Heart right ventricle (tissue), 16 donors: ENCODE measurements around the gene MVB12B. TPM values are rescaled to one million over a fixed set of nuclear protein-coding genes. Genes with fewer than 3 reads are reported as not detected.

Experiments
- ATAC-seq, 8 donors: fragments of 200-7000 bp; cut with Tn5 transposase; one replicate each; pipeline ENCODE4 v1.9.1; 2020; ENCODE audit warnings: mild to moderate bottlenecking in 8 of 8, moderate library complexity in 8 of 8, moderate number of reproducible peaks in 1 of 8
- DNase-seq, 2 donors: peaks; one replicate each; pipeline ENCODE4 v3.0.0-alpha.2; 2020
- H3K27ac ChIP-seq, 10 donors: fragments of 200-600 bp; sonication (generic) in 2 of 10; one replicate each; pipeline versions ENCODE4 v1.5.0 to v1.8.0; 2020 to 2022; ENCODE audit warnings: mild to moderate bottlenecking in 3 of 10
- H3K27me3 ChIP-seq, 7 donors: fragments of 200-600 bp; one replicate each; pipeline ENCODE4 v1.8.0; 2021 to 2022; ENCODE audit warnings: mild to moderate bottlenecking in 2 of 7
- H3K36me3 ChIP-seq, 9 donors: fragments of 200-600 bp; sonication (generic) in 1 of 9; one replicate each; pipeline versions ENCODE4 v1.5.0 to v1.8.0; 2020 to 2022; ENCODE audit warnings: mild to moderate bottlenecking in 2 of 9
- H3K4me1 ChIP-seq, 9 donors: fragments of 200-600 bp; sonication (generic) in 1 of 9; one replicate each; pipeline versions ENCODE4 v1.5.0 to v1.8.0; 2020 to 2022; ENCODE audit warnings: mild to moderate bottlenecking in 4 of 9
- H3K4me3 ChIP-seq, 10 donors: fragments of 200-600 bp; sonication (generic) in 2 of 10; one replicate each; pipeline versions ENCODE4 v1.5.0 to v1.8.0; 2020 to 2022; ENCODE audit warnings: mild to moderate bottlenecking in 7 of 10, moderate library complexity in 2 of 10
- H3K9me3 ChIP-seq, 11 donors: fragments of 200-600 bp in 10 of 11; sonication (generic) in 2 of 11; one replicate each; pipeline versions ENCODE4 v1.5.0 to v1.8.0; 2013 to 2022; ENCODE audit warnings: mild to moderate bottlenecking in 2 of 11, control low read depth in 1 of 11, moderate library complexity in 1 of 11
- CTCF ChIP-seq, 9 donors: fragments of 200-600 bp; sonication (generic) in 2 of 9; IDR thresholded peaks; one replicate each; pipeline versions ENCODE4 v1.5.0 to v1.8.0; 2021 to 2022; ENCODE audit warnings: antibody characterized with exemption in 9 of 9, mild to moderate bottlenecking in 5 of 9, moderate library complexity in 1 of 9
- WGBS, 2 donors: extraction: QIAGEN DNeasy Blood & Tissue Kit; methylation state at CpG; one replicate each; pipeline ENCODE4 v1.1.7; 2013; ENCODE audit warnings: inconsistent platforms in 1 of 2; 5-methylcytosine and 5-hydroxymethylcytosine counted together
- intact Hi-C, 10 donors: fragments of 100-400 bp; cut with DNase I; formaldehyde crosslinking; loops; one replicate each; pipeline versions ENCODE4 v1.11.1 to v1.14.2; 2022
- polyA plus RNA-seq, 2 donors: library from polyadenylated mRNA; stranded (reverse); fragments of 200-250 nt; gene quantifications; one replicate each; pipeline ENCODE4 v1.2.3, GENCODE V29; 2013
- total RNA-seq, 10 donors: library from RNA; stranded (reverse); fragmentation: NEBNext Ultra II Directional in 3 of 10; extraction: Animal tissue kit (Norgen Biotek cat#: 25700) in 3 of 10; gene quantifications; one replicate each; pipeline versions ENCODE4 v1.2.1 to v1.2.4, GENCODE V29; 2021 to 2023
- donor health status: Arrhythmogenic right ventricular cardiomyopathy.
- donor health status: ischemic (EF 13 %, LVEDD 7.1; RV severe dilation, severe dysfunction).
- donor health status: healthy with polysubstance abuse.
- donor health status: DM: no; HTN: yes; CAD: no.
- donor health status: DM: no; HTN: no; CAD: no.
- donor health status: ischemic (EF 25% LVEDD 6.9; RV normal size, moderate dysfunction).
- donor health status: ischemic (EF 25% LVEDD 5.7; RV mildly dilated, moderate dysfunction).
- donor health status: healthy.
- donor health status: DM: yes; HTN: yes; CAD: no.
- donor health status: Ischemic cardiomyopathy.
- donor health status: ischemic (EF 35%, LVEDD 5.7; RV mildly dilated, moderate dysfunction).
- donor health status: nonischemic (EF 11% LVEDD 7.7; RV severe dilation, severe dysfunction).
- donor health status: DM: yes; HTN: yes; CAD: no.
- donor health status: PGD.
- donor health status: ischemic (EF 29% LVEDD 5.4; RV normal size, mild dysfunction).
- donor health status: nonischemic (EF 23%, LVEDD 6.1; RV moderate dilation, normal function).

The MVB12B gene
- total and polyA plus RNA-seq, 12 donors: 2.8 to 16.5 (median 10.6) TPM

- Histone ChIP-seq H3K27me3 (no peaks in the 10 kb centered on the region), H3K27ac (peak overlapping the region in 6 of 10 donors; percentile 15 to 78 (median 42)), H3K36me3 (peaks cover 0 to 61% (median 8%) of the 10 kb centered on the region in 9 donors), H3K4me3 (no peak overlapping the region), H3K4me1 (peaks cover 0 to 57% (median 28%) of the 10 kb centered on the region in 9 donors), H3K9me3 (no peaks in the 10 kb centered on the region)
- ATAC-seq (peak in 2 of 8 donors; percentile 18 to 19), DNase-seq (no peak)
- 90 to 94% methylated on average over 2 of the region's 2 CpGs for WGBS, 2 donors
- no peak for TF ChIP-seq CTCF (IDR thresholded peaks at IDR 0.05)
- intact Hi-C loops: loop anchor here in 4 of 10 donors (5.0 to 10.0 kb wide), 4 partner anchors 78 to 1635 kb away; no protein-coding TSS in a partner anchor
Observed at GRCh38 chr9:126389992-126390391, 63.4 kb downstream of the MVB12B start.

GRCh38 chr9:126390923-126391322, 64.3 kb downstream of the MVB12B start:
- no peak overlapping the region for H3K4me3 ChIP-seq
- H3K36me3 ChIP-seq: peaks cover 0 to 64% (median 8%) of the 10 kb centered on the region in 9 donors
- no peak for TF ChIP-seq CTCF (IDR thresholded peaks at IDR 0.05)
- H3K27ac ChIP-seq: peak overlapping the region in 3 of 10 donors; percentile 4 to 78 (median 60)
- WGBS, 2 donors: 82 to 93% methylated on average over 9 of the region's 9 CpGs
- no peaks in the 10 kb centered on the region for H3K9me3 ChIP-seq
- H3K4me1 ChIP-seq: peaks cover 0 to 66% (median 28%) of the 10 kb centered on the region in 9 donors
- DNase-seq (peak in 1 of 2 donors; percentile 51), ATAC-seq (no peak)
- intact Hi-C loops: loop anchor here in 3 of 10 donors (10.0 kb wide), 3 partner anchors 94 to 1636 kb away; no protein-coding TSS in a partner anchor
- no peaks in the 10 kb centered on the region for H3K27me3 ChIP-seq

GRCh38 chr9:126391713-126392661, 65.4 kb downstream of the MVB12B start:
- H3K9me3 ChIP-seq: no peaks in the 10 kb centered on the region
- H3K27ac ChIP-seq: peak overlapping the region in 9 of 10 donors; percentile 17 to 73 (median 60)
- no peaks in the 10 kb centered on the region for H3K27me3 ChIP-seq
- WGBS, 2 donors: 72 to 74% methylated on average over 24 of the region's 24 CpGs
- intact Hi-C loops: loop anchor here in 3 of 10 donors (10.0 kb wide), 3 partner anchors 93 to 1637 kb away; no protein-coding TSS in a partner anchor
- no peak overlapping the region for H3K4me3 ChIP-seq
- ATAC-seq: peak in 3 of 8 donors; percentile 6 to 34 (median 20)
- peaks cover 0 to 60% (median 21%) of the 10 kb centered on the region in 9 donors for H3K4me1 ChIP-seq
- no peak for TF ChIP-seq CTCF (IDR thresholded peaks at IDR 0.05)
- no peak for DNase-seq
- peaks cover 0 to 68% (median 6%) of the 10 kb centered on the region in 9 donors for H3K36me3 ChIP-seq

- WGBS, 2 donors: 61 to 81% methylated on average over 9 of the region's 9 CpGs
- peaks cover 0 to 60% (median 21%) of the 10 kb centered on the region in 9 donors for H3K4me1 ChIP-seq
- TF ChIP-seq CTCF (IDR thresholded peaks at IDR 0.05): peak in 3 of 9 donors; percentile 7 to 25 (median 23)
- H3K27me3 ChIP-seq: no peaks in the 10 kb centered on the region
- H3K9me3 ChIP-seq: no peaks in the 10 kb centered on the region
- DNase-seq: no peak
- no peak overlapping the region for H3K4me3 ChIP-seq
- ATAC-seq: peak in 7 of 8 donors; percentile 53 to 79 (median 70)
- intact Hi-C loops: loop anchor here in 3 of 10 donors (10.0 kb wide), 3 partner anchors 92 to 1638 kb away; no protein-coding TSS in a partner anchor
- peak overlapping the region; percentile 17 to 73 (median 60) for H3K27ac ChIP-seq
- H3K36me3 ChIP-seq: peaks cover 0 to 66% (median 4%) of the 10 kb centered on the region in 9 donors
Observed at GRCh38 chr9:126392662-126393371, 66.2 kb downstream of the MVB12B start.
